Hepatocyte (in vitro differentiated cells): ENCODE results near the gene TMEM176A.

Experiments
- EZH2 ChIP-seq: fragments of 200-600 bp; sonication (generic); IDR thresholded peaks from 2 replicates; pipeline ENCODE4 v1.6.1; 2016; ENCODE audit warnings: antibody characterized with exemption, mild to moderate bottlenecking, borderline replicate concordance
- TF ChIP-seq, protein P1 (sequence below): fragments of 200-600 bp; sonication (generic); IDR thresholded peaks from 2 replicates; pipeline ENCODE4 v1.5.1; 2016; ENCODE audit warnings: antibody characterized with exemption, mild to moderate bottlenecking; ENCODE audit not compliant: poor library complexity

DNA sequence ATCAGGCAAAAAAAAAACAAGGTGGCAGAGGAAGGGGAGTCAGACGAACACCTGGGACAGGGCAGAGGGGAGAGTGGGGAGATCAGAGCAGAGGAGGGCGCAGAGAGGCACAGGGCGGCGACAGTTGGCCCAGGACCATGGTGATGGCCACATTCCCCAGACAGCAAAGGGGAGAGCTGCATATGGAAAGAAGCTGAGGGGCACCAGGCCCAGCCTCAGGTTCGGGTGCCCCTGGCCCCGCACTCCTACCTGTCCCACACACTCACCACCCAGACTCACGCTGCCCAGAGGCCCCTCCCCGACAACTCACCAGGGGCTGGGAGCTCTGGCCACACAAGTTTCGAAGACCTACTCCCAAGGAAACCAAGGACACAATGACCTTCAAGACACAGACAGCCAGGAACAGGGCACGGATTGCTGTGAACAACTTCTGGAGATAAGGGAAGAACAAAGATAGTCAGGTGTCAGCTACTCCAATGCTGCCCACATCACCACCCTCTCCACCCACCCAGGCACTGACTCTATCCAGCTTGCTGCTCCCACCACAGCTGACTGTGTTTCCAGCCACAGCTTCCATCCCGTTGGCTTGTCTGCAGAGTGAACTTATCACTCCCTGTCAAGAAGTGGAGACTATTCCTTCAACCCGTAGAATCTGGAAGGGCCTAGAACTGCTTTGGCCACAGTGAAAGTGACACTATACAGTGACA is 8.7 kb upstream of the TMEM176A start:
- no peak for TF ChIP-seq EZH2
- TF ChIP-seq, protein P1, sequence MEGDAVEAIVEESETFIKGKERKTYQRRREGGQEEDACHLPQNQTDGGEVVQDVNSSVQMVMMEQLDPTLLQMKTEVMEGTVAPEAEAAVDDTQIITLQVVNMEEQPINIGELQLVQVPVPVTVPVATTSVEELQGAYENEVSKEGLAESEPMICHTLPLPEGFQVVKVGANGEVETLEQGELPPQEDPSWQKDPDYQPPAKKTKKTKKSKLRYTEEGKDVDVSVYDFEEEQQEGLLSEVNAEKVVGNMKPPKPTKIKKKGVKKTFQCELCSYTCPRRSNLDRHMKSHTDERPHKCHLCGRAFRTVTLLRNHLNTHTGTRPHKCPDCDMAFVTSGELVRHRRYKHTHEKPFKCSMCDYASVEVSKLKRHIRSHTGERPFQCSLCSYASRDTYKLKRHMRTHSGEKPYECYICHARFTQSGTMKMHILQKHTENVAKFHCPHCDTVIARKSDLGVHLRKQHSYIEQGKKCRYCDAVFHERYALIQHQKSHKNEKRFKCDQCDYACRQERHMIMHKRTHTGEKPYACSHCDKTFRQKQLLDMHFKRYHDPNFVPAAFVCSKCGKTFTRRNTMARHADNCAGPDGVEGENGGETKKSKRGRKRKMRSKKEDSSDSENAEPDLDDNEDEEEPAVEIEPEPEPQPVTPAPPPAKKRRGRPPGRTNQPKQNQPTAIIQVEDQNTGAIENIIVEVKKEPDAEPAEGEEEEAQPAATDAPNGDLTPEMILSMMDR, result no peak
